ENCODE results near the gene HNRNPUL1.

- no peak for TF ChIP-seq POLR2A (IDR thresholded peaks at IDR 0.05; ENCODE audit: low read depth)
- TF ChIP-seq CTCF (IDR thresholded peaks at IDR 0.05), result no peak
- TF ChIP-seq POLR2AphosphoS5 (IDR thresholded peaks at IDR 0.05), result no peak
- no peak for TF ChIP-seq EP300 (IDR thresholded peaks at IDR 0.05)
Measured at GRCh38 chr19:41355802-41356201, 91.6 kb downstream of the HNRNPUL1 start.
